Prostate gland (tissue), 2 donors: ENCODE results near the gene OR4C6.

Experiments
- POLR2A ChIP-seq: fragments of 450-650 bp; IDR thresholded peaks from one replicate; pipeline ENCODE4 v1.6.1; 2016; ENCODE audit warnings: antibody characterized with exemption, mild to moderate bottlenecking
- POLR2AphosphoS5 ChIP-seq: sonication (generic); formaldehyde crosslinking; IDR thresholded peaks from one replicate; pipeline ENCODE4 v1.6.1; 2017; ENCODE audit warnings: antibody characterized with exemption
- TF ChIP-seq, protein P1 (sequence below), 4 experiments: fragments of 200-600 bp in 2 of 4; fragments of 450-650 bp in 2 of 4; sonication (generic) in 2 of 4; IDR thresholded peaks; 1 replicate in 3 of 4; 2 replicates in 1 of 4; pipeline ENCODE4 v1.5.1; 2016 to 2019; ENCODE audit warnings: antibody characterized with exemption in 4 of 4, mild to moderate bottlenecking in 2 of 4, moderate library complexity in 2 of 4

DNA sequence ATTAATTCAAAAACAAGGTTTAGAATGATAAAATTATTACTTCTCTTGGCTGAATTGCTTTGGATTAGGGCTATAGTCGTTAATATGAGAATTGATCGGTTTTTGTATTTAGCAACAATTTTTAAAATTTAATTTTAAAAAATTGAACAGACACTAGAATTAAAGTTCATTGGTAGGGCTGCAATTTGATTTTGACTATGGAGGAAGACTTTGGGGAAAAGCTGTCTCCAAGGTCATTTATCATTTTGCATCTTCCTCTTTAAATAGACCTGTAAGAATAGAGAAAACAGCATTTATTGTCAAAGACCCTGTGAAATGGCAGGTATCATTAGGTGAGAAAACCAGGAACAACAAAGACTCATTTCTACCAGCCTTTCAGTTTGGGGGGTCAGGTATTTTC lies 14.0 kb upstream of the OR4C6 start, which contains the start of gene OR4S2:
- TF ChIP-seq, protein P1, sequence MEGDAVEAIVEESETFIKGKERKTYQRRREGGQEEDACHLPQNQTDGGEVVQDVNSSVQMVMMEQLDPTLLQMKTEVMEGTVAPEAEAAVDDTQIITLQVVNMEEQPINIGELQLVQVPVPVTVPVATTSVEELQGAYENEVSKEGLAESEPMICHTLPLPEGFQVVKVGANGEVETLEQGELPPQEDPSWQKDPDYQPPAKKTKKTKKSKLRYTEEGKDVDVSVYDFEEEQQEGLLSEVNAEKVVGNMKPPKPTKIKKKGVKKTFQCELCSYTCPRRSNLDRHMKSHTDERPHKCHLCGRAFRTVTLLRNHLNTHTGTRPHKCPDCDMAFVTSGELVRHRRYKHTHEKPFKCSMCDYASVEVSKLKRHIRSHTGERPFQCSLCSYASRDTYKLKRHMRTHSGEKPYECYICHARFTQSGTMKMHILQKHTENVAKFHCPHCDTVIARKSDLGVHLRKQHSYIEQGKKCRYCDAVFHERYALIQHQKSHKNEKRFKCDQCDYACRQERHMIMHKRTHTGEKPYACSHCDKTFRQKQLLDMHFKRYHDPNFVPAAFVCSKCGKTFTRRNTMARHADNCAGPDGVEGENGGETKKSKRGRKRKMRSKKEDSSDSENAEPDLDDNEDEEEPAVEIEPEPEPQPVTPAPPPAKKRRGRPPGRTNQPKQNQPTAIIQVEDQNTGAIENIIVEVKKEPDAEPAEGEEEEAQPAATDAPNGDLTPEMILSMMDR (IDR thresholded peaks at IDR 0.05): no peak
- TF ChIP-seq POLR2AphosphoS5 (no peak), POLR2A (no peak)
